NCI-H1105 (cell line): ENCODE measurements around the gene THOC7.

Experiments used
- DNase-seq: peaks from one replicate; lab custom pipeline; 2025; lab: John Stamatoyannopoulos, UW

Gene THOC7

DNA sequence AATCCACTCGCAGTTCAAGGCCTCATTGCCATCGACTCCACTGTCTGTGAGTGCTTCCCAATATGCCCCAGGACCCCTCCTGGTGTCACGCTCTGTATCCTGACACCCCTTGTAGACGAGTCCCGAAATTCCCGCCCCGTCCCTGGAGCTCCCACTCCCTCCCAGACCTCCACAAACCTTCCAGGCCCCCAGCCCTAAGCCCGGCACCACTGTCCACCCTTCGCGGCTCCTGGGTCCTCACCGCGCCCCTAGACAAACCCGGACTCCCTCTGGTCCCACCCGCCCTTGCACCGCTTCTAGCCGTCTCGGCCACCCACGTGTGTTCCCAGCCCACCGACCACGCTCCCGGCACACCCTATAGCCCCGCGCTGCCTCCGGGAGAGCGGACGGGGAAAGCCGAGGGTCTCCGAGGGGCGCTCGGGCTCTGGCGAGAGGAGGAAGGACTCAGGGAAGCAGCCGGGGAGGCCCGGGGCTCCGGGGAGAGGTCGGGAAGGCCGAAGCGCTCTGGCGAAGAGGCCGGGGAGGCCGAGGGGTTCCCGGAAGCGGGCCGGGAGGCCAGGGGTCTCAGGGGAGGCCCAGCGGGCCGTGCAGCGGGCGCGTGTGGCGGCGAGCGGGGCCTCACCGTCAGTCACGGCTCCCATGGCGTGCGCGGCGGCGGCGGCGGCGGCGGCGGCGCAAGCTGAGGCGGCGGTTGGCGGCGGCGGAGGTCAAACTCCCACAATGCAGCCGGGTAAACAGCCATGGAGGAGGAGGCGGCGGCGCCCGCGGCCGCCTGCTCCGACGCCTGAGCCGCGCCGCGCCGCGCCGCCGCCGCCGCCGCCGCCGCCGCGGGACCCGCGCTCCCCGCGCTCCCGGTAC is at the start of gene THOC7, which contains the start of gene ATXN7:
Gene THOC7, minus strand, starts transcription at position 656 of the 858 bp plus-strand sequence. Its CDS starts 15 bp downstream, at position 641.
Gene ATXN7, plus strand, starts transcription at position 718 of the 858 bp plus-strand sequence. CDS start 48,732 bp downstream, outside the sequence.
- peak; percentile 15 for DNase-seq

- no peak for DNase-seq
Measured at GRCh38 chr3:63912768-63913588, 49.4 kb upstream of the THOC7 start.

GRCh38 chr3:63911873-63912767 is 48.5 kb upstream of the THOC7 start, which contains the start of gene SCAANT1:
Gene SCAANT1 (minus strand): TSS chr3:63912383.
- DNase-seq, result peak; percentile 41

GRCh38 chr3:63911509-63911872 is 47.9 kb upstream of the THOC7 start:
- no peak for DNase-seq

GRCh38 chr3:63910891-63911290 is 47.3 kb upstream of the THOC7 start:
- DNase-seq, result no peak

GRCh38 chr3:63910001-63910400 is 46.4 kb upstream of the THOC7 start:
- DNase-seq, result no peak

DNA sequence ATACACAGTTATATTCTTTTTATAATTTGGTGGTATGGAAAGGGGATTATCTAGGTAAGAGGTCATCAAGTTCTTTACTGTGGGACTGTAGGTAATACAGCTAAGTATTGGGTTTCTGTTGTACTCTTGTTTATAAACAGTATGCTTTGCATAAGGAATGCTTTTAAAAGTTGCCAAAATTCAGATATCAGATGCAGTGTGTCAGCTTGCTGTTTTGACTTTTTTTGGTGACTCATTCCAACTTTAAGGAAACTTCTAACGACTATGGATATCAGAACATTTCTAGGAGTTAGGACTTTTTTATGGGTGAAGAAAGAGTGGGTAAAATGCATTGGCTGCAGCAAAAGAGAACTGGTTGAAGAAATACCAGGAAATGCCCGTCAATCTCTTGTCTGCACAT is 45.8 kb upstream of the THOC7 start:
- no peak for DNase-seq

- DNase-seq, result no peak
Measured at GRCh38 chr3:63908776-63909175, 45.2 kb upstream of the THOC7 start.

DNA sequence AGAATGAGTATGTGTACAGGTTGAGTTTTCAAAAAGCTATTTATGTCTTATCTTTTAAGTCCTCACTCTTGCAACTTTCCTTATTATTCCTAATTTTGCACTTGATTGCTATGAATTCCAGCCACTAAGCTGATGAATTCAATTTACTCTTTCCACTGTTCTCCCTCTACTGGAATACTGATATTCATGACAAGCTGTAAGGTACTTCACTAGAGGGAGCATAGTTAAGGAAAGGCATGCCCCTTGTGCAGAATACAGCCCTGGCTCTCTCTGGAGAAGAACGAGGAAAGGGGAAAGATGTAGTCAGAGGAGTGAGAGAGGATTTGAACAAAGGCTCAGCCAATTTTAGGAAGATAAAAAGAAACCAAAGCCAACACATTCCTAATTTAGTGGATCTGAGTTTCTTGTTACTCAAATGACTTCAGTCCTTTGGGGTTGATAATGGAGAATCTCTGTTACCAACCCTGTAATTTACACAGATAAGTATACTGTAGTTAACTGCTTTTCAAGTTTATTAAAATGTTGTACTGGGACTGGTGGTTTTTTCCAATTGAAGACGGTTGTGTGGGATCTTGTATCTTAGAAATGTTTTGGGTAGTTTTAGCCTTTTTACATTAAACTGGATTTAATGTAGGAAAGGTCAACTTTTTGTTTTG is 44.6 kb upstream of the THOC7 start:
- DNase-seq, result no peak

DNA sequence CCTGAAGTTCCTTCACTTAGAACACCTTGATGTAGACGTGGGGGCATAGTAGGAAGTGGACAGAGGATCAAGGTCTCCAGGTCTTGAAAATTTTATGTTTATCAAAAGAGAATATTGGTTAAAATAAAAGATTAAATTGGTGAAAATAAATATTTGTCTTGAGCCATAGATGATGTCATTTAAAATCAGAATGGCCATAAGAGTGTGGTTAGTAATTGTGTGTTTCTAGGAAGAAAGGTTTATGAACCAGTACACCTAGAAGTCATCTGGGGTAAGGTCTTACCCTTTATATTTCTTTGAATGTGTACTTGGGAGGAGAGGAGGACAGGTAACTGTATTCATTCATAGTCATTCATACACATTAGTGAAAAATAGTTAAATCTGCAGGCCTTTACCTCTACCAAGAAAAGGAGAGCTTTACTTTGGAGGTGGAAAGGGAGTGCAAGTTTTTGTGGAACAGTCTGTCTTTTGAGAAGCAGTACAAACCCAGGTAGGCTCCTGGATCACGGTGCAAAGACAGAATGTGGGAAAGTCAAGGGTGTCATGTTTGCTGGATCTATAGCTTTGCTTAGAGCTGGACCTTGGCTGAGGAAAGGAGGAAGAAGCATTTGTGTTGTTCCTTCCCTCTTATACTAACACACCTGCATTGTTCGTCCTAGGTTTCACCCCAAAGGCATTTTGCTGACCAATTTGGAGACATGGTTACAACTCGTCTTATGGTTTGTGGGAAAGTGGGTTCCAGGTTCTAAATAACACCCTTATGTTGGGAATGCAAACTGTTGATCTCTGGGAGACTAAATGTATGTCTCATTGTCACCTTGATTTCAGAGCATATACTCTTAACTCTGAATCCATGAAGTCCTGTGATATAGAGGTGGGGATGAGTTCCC is 42.4 kb upstream of the THOC7 start:
- DNase-seq, result no peak

DNA sequence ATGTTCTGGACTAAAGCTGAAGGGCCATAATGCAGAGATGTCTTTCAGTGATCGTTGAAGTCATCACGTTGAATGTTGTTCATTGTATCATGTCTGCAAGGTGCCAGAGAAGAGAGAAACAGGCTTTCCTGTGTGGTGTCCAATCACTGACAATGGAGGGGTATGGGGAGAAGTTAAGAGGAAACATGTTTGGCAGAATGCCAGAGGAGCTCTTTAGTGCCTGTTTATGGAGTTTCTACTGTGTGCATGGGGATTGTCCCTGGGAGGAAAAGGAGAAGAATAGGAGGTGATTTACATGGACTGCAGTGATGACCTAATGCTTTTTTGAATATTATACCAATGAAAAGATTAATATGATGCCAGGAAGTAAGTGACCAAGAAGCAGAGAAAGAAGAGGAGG is 36.9 kb upstream of the THOC7 start:
- peak; percentile 43 for DNase-seq

DNA sequence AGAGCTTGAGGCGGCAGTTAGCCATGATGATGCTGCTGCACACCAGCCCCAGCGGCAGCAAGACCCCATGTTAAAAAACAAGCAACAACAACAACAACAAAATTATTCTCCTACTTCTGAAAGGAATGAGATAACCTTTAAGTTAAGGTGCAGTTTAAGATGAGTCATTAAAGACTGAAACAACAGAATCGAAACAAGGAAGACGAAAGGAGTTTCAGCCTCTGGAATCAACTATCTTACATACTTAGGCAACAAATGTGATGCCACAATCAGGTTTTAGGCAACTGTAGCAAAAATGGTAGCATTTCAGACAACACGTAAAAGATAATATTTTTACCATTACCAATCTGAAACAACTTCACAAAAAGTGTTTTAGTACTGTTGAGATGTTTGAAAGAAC is 36.4 kb upstream of the THOC7 start:
- no peak for DNase-seq

GRCh38 chr3:63896332-63897030 is 32.9 kb upstream of the THOC7 start:
- DNase-seq, result no peak

DNA sequence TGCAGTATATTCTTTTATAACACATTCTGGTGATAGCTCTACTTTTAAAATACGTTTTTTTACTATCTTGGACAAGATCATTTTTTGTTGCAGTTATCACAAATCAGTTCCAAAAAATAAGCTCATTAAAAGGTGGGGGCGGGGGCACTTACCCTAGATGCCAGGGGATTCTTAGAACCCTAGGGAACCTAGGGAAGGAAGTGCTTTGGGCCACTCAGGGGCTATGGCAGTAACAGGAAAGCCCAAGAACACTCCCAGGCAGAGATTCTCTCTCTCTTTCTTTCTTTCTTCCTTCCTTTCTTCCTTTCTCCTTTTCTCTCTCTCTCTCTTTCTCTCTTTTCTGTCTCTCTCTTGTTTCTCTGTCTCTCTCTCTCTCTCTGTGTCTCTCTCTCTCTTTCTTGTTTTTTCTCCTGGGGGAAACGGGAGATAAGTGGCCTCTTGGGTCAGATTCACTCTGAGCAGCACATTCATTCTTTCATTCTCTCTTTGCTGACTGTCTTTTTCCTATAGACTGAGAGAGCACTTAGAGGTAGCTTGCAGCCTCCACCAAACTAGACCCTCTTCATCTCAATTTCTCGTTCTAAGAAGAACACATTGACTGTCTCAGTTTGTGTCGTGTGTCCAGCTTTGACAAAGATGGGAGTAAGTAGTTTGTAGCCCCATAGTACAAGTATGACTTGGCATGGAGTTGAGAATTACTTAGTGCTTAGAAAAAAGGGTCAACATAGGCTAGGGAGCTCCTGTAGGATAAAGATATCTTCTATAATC is 32.0 kb upstream of the THOC7 start:
- no peak for DNase-seq

DNA sequence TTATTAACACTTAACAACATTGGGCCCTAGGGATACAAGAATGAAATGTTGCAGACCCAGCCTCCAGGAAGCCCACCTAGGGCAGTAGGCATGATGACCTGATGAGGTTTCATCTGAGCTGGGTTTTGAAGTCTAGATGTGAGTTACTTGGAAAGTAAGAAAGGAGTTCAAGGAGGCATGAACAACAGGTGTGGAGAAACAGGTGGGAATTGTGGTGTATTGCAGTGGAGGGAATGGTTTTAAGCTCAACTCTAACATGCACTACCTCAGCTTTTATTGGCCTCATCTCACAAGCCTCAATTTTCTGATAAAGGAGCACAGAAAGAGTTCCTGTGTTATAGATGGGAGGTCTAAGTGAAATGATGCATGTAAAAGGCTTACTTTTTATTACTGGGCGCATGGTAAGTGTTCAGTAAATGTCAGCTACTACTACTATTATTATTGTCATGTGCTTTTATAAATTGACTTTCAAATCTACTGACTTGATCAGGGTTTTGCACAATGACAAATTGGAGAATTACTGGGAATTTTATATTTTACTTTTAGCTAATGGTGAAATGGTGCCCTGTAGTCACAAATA is 29.3 kb upstream of the THOC7 start:
- DNase-seq, result no peak

DNA sequence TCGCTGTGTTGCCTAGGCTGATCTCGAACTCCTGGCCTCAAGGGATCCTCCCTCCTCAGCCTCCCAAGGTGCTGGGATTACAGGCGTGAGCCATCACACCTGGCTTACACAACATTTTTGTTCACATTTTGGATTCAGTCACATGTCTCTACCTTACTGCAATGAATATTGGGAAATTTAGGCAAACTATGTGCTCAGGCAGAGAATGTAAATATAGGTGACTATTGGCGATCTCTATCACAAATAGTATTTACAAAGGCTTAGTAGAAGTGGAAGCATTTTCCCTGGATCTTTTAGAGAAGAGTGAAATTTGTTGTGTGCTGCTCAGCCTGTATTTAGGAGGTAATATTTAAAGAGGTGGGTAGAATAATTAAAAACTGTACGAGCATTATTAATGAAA is 27.9 kb upstream of the THOC7 start:
- DNase-seq, result no peak

DNA sequence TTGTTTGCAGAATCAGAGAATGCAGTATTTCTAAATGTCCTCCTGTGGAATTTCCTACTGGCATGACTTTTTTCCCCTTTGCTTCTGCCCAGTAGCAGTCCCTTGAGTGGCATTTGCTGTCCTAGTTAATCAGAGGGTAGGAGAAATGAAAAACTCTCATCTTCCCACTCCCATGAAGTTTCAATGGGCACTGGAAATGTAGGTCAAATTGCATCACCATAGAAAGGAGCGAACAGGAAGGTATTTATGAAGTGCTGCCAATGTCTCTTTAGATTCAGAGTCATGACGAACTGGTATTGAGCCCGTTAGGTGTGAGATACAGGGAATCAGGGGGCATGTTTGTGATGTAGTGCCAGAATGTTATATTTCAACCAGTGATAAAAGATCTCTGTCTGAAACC is 23.3 kb upstream of the THOC7 start:
- no peak for DNase-seq

- DNase-seq, result no peak
Measured at GRCh38 chr3:63880653-63881052, 17.0 kb upstream of the THOC7 start.
